Ovary (tissue), 9 donors: ENCODE measurements around the gene NLGN1. TPM values are rescaled to one million over a fixed set of nuclear protein-coding genes. Genes with fewer than 3 reads are reported as not detected.

Source experiments
- DNase-seq, 5 donors: peaks; one replicate each; pipeline ENCODE4 v3.0.0-alpha.2; 2019 to 2020
- H3K27ac ChIP-seq, 2 donors: fragments of 200-600 bp; one replicate each; pipeline versions ENCODE4 v1.5.1 to v1.8.0; 2019 to 2022
- H3K27me3 ChIP-seq: fragments of 200-600 bp; one replicate; pipeline ENCODE4 v1.8.0; 2022
- H3K36me3 ChIP-seq: fragments of 200-600 bp; sonication (generic); one replicate; pipeline ENCODE4 v1.5.1; 2019
- H3K4me1 ChIP-seq: one replicate; pipeline ENCODE4 v1.8.1; 2013; ENCODE audit warnings: mild to moderate bottlenecking, moderate library complexity; ENCODE audit not compliant: insufficient read depth
- H3K4me3 ChIP-seq: fragments of 200-600 bp; sonication (generic); one replicate; pipeline ENCODE4 v1.5.1; 2017
- H3K9me3 ChIP-seq, 2 donors: fragments of 200-600 bp in 1 of 2; sonication (generic) in 1 of 2; one replicate each; pipeline versions ENCODE4 v1.5.1 to v1.8.1; 2013 to 2019; ENCODE audit warnings: mild to moderate bottlenecking in 1 of 2, moderate library complexity in 1 of 2
- EP300 ChIP-seq: sonication (generic); formaldehyde crosslinking; IDR thresholded peaks from one replicate; pipeline ENCODE4 v1.6.1; 2017; ENCODE audit warnings: antibody characterized with exemption
- POLR2A ChIP-seq: fragments of 450-650 bp; IDR thresholded peaks from one replicate; pipeline ENCODE4 v1.6.1; 2017; ENCODE audit warnings: antibody characterized with exemption, mild to moderate bottlenecking, moderate library complexity
- WGBS, 3 donors: extraction: QIAGEN DNeasy Blood & Tissue Kit in 1 of 3; methylation state at CpG; one replicate each; pipeline versions ENCODE4 v1.1.5 to v1.1.7; 2013 to 2017; 5-methylcytosine and 5-hydroxymethylcytosine counted together
- intact Hi-C, 4 donors: fragments of 100-400 bp; cut with DNase I; formaldehyde crosslinking; loops; one replicate each; pipeline versions ENCODE4 v1.11.0 to v1.15.1; 2022 to 2023
- polyA plus RNA-seq, 2 donors: library from polyadenylated mRNA; stranded (reverse); fragments of 200-250 nt in 1 of 2; fragments of 350-450 nt in 1 of 2; fragmentation: Illumina TruSeq in 1 of 2; extraction: RNeasy Lipid Tissue Mini Kit (QIAGEN cat#74804) in 1 of 2; gene quantifications; one replicate each; pipeline ENCODE4 v1.2.3, GENCODE V29; 2013 to 2014
- total RNA-seq, 7 donors: library from RNA; depleted of rRNA in 2 of 7; stranded (reverse); fragments of >200 nt in 2 of 7; fragmentation: NEBNext Ultra II Directional in 3 of 7; extraction: Animal tissue kit (Norgen Biotek cat#: 25700) in 3 of 7; gene quantifications; one replicate each; pipeline versions ENCODE4 v1.1.0 to v1.2.4, GENCODE V29; 2016 to 2023
- TF ChIP-seq, protein P1 (sequence below), 3 donors: fragments of 450-650 bp in 2 of 3; fragments of 200-600 bp in 1 of 3; IDR thresholded peaks; one replicate each; pipeline versions ENCODE4 v1.5.1 to v1.8.0; 2016 to 2022; ENCODE audit warnings: antibody characterized with exemption in 3 of 3, mild to moderate bottlenecking in 1 of 3
- donor health status: DM: no; HTN: no; CAD: no; lungs with moderate emphysema.
- donor health status: DM: no; HTN: no; CAD: no.
- donor health status: Bipolar disorder and iron deficiency.
- donor health status: DM: yes; HTN: yes; CAD: no.
- donor health status: DM: no; HTN: no; CAD: no.
- donor health status: DM: yes; HTN: yes; CAD: no.

NLGN1 gene
- total and polyA plus RNA-seq, 9 donors, result 1.2 to 7.7 (median 4.6) TPM

- Histone ChIP-seq H3K9me3 (no peaks in the 10 kb centered on the region), H3K36me3 (no peaks in the 10 kb centered on the region), H3K4me1 (no peaks in the 10 kb centered on the region), H3K27ac (no peak overlapping the region), H3K4me3 (no peak overlapping the region), H3K27me3 (no peaks in the 10 kb centered on the region)
- intact Hi-C loops, result no loop called here
- WGBS, 3 donors, result 88 to 89% (median 88%) methylated on average over 2 of the region's 2 CpGs
- TF ChIP-seq EP300 (no peak), POLR2A (no peak)
- TF ChIP-seq, protein P1, sequence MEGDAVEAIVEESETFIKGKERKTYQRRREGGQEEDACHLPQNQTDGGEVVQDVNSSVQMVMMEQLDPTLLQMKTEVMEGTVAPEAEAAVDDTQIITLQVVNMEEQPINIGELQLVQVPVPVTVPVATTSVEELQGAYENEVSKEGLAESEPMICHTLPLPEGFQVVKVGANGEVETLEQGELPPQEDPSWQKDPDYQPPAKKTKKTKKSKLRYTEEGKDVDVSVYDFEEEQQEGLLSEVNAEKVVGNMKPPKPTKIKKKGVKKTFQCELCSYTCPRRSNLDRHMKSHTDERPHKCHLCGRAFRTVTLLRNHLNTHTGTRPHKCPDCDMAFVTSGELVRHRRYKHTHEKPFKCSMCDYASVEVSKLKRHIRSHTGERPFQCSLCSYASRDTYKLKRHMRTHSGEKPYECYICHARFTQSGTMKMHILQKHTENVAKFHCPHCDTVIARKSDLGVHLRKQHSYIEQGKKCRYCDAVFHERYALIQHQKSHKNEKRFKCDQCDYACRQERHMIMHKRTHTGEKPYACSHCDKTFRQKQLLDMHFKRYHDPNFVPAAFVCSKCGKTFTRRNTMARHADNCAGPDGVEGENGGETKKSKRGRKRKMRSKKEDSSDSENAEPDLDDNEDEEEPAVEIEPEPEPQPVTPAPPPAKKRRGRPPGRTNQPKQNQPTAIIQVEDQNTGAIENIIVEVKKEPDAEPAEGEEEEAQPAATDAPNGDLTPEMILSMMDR (IDR thresholded peaks at IDR 0.05), result no peak
- no peak for DNase-seq
Measured at GRCh38 chr3:174098746-174099145, 701.2 kb downstream of the NLGN1 start.

- intact Hi-C loops, result no loop called here
- TF ChIP-seq POLR2A (no peak), EP300 (no peak)
- TF ChIP-seq, protein P1 (IDR thresholded peaks at IDR 0.05), result no peak
- H3K4me3 ChIP-seq, result no peak overlapping the region
- H3K9me3 ChIP-seq, result no peaks in the 10 kb centered on the region
- no peak for DNase-seq
- 71 to 84% (median 77%) methylated on average over 5 of the region's 5 CpGs for WGBS, 3 donors
- H3K27ac ChIP-seq, result no peak overlapping the region
- H3K36me3 ChIP-seq, result no peaks in the 10 kb centered on the region
- H3K4me1 ChIP-seq, result no peaks in the 10 kb centered on the region
- H3K27me3 ChIP-seq, result no peaks in the 10 kb centered on the region
Measured at GRCh38 chr3:174099724-174100123, 702.2 kb downstream of the NLGN1 start.

DNA sequence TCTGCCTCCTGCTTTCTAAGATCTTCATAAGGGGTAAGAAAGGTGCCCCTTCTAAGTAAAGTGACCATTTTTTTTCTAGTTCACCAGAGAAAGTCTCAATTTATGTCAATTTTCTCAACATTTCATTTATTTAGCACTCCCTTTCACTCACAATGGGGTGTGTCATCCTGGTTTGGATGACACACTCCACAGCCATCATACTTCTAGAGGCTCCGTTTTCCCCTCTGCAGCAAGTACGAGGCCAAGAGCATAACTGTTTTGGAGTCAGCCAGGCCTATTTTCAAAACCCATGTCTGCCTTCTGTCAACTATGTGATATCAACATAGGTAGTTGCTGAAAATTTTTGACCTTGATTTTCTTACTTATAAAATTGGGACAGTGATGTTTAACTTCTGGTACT lies 703.2 kb downstream of the NLGN1 start:
- WGBS, 3 donors, result 86 to 91% (median 90%) methylated on average over 2 of the region's 2 CpGs
- H3K27me3 ChIP-seq, result no peaks in the 10 kb centered on the region
- intact Hi-C loops, result no loop called here
- DNase-seq, result no peak
- no peak overlapping the region for H3K27ac ChIP-seq
- no peak for TF ChIP-seq POLR2A
- TF ChIP-seq, protein P1 (IDR thresholded peaks at IDR 0.05), result no peak
- no peak for TF ChIP-seq EP300
- H3K4me3 ChIP-seq, result no peak overlapping the region
- H3K36me3 ChIP-seq, result no peaks in the 10 kb centered on the region
- no peaks in the 10 kb centered on the region for H3K4me1 ChIP-seq
- no peaks in the 10 kb centered on the region for H3K9me3 ChIP-seq

DNA sequence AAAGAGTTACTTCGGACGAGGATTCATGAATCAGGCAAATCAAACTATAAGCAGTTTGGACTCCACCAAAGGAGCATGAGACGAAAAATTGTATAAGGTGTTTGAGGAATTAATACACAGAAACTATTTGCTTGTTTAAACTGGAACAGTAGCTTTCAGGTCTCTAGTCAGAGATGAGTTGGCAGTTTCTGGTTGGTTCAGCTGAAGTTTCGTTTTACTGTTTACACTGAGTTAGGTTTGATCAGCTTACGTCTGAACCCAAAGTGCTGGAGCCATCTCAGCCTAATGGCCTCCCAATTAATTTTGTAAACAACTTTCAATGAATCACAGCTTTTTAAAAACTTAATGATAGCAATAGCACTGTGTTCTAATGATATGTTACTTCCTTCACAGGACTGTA lies 703.7 kb downstream of the NLGN1 start:
- TF ChIP-seq EP300 (no peak), POLR2A (no peak)
- TF ChIP-seq, protein P1 (IDR thresholded peaks at IDR 0.05), result no peak
- DNase-seq, result no peak
- Histone ChIP-seq H3K27ac (no peak overlapping the region), H3K4me3 (no peak overlapping the region), H3K36me3 (no peaks in the 10 kb centered on the region), H3K9me3 (no peaks in the 10 kb centered on the region), H3K4me1 (no peaks in the 10 kb centered on the region), H3K27me3 (no peaks in the 10 kb centered on the region)
- intact Hi-C loops, result no loop called here
- WGBS, 3 donors, result 81 to 92% (median 90%) methylated on average over 5 of the region's 5 CpGs

- Histone ChIP-seq H3K27me3 (no peaks in the 10 kb centered on the region), H3K4me3 (no peak overlapping the region), H3K4me1 (no peaks in the 10 kb centered on the region), H3K27ac (no peak overlapping the region), H3K9me3 (no peaks in the 10 kb centered on the region), H3K36me3 (no peaks in the 10 kb centered on the region)
- no peak for DNase-seq
- no peak for TF ChIP-seq POLR2A
- TF ChIP-seq, protein P1 (IDR thresholded peaks at IDR 0.05), result no peak
- no peak for TF ChIP-seq EP300
- intact Hi-C loops, result no loop called here
- WGBS, 3 donors, result 77 to 86% (median 78%) methylated on average over 7 of the region's 7 CpGs
Measured at GRCh38 chr3:174102274-174102673, 704.7 kb downstream of the NLGN1 start.
